ENCODE data around the gene FGFR2. TPM values are rescaled to one million over a fixed set of nuclear protein-coding genes. Genes with fewer than 3 reads are reported as not detected.

Gene FGFR2
- total RNA-seq, 4 donors from 2014 or later: 105 to 222 (median 155) TPM

GRCh38 chr10:121639416-121639815 is 41.2 kb upstream of the FGFR2 start:
- Histone ChIP-seq H3K27me3 (no peaks in the 10 kb centered on the region), H3K4me3 (no peak overlapping the region), H3K4me1 (no peaks in the 10 kb centered on the region), H3K27ac (no peak overlapping the region), H3K9me3 (no peaks in the 10 kb centered on the region), H3K36me3 (no peaks in the 10 kb centered on the region)
- DNase-seq (ENCODE audit: low spot score in 2 of 2): no peak
- TF ChIP-seq, protein P1, sequence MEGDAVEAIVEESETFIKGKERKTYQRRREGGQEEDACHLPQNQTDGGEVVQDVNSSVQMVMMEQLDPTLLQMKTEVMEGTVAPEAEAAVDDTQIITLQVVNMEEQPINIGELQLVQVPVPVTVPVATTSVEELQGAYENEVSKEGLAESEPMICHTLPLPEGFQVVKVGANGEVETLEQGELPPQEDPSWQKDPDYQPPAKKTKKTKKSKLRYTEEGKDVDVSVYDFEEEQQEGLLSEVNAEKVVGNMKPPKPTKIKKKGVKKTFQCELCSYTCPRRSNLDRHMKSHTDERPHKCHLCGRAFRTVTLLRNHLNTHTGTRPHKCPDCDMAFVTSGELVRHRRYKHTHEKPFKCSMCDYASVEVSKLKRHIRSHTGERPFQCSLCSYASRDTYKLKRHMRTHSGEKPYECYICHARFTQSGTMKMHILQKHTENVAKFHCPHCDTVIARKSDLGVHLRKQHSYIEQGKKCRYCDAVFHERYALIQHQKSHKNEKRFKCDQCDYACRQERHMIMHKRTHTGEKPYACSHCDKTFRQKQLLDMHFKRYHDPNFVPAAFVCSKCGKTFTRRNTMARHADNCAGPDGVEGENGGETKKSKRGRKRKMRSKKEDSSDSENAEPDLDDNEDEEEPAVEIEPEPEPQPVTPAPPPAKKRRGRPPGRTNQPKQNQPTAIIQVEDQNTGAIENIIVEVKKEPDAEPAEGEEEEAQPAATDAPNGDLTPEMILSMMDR (IDR thresholded peaks at IDR 0.05): no peak

DNA sequence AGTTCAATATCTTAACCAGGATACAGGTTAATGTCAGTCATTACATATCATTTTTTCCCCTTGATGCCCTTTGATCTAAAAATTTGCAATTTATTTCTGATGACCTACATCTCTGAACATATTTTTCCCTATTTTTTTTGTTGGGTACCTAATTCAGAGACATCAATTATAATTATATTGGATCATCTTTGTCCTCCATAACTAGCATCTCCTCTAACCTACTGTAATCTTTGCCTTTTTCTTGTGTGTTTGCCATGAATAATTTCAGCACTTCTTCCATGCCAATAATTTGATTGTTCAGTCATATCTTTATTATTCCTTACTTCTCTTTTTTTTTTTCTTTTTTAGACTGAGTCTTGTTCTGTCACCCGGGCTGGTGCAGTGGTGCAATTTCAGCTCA is 39.2 kb upstream of the FGFR2 start:
- Histone ChIP-seq H3K9me3 (no peaks in the 10 kb centered on the region), H3K4me1 (no peaks in the 10 kb centered on the region), H3K36me3 (no peaks in the 10 kb centered on the region), H3K27me3 (no peaks in the 10 kb centered on the region), H3K27ac (no peak overlapping the region), H3K4me3 (no peak overlapping the region)
- 91% methylated on average over 1 of the region's 1 CpG for WGBS
- no peak for TF ChIP-seq EP300 (IDR thresholded peaks at IDR 0.05)
- TF ChIP-seq POLR2AphosphoS5 (IDR thresholded peaks at IDR 0.05): no peak
- TF ChIP-seq, protein P1 (IDR thresholded peaks at IDR 0.05): no peak
- TF ChIP-seq POLR2A (IDR thresholded peaks at IDR 0.05): no peak
- peak in 1 of 2 donors; percentile 7 for DNase-seq (ENCODE audit: low spot score in 2 of 2)

DNA sequence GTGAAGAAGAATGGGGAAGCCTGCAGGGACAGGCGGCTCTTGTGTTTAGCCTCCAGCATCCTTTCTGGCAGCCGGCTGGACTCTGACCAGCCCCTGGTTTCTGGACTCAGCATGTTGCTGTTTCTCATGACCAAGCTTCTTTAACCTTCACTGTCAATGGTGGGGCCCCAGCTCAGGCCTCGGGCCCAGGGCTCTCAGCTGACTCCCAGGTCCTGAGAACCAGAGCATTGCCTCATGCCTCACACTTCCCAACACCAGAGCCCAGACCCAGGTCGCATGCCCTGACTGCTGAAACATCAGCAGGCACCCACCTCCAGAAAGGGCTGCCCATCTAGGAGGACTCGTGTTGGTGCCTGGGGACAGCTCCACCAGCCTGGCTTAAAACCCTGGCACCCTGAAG is 34.8 kb upstream of the FGFR2 start:
- H3K27me3 ChIP-seq: no peaks in the 10 kb centered on the region
- TF ChIP-seq POLR2AphosphoS5 (IDR thresholded peaks at IDR 0.05): no peak
- no peak for TF ChIP-seq EP300 (IDR thresholded peaks at IDR 0.05)
- TF ChIP-seq POLR2A (IDR thresholded peaks at IDR 0.05): no peak
- TF ChIP-seq, protein P1 (IDR thresholded peaks at IDR 0.05): no peak
- H3K4me1 ChIP-seq: peaks cover 26% of the 10 kb centered on the region
- no peak overlapping the region for H3K4me3 ChIP-seq
- peak; percentile 38 to 61 for DNase-seq (ENCODE audit: low spot score in 2 of 2)
- no peaks in the 10 kb centered on the region for H3K36me3 ChIP-seq
- no peaks in the 10 kb centered on the region for H3K9me3 ChIP-seq
- 20% methylated on average over 1 of the region's 5 CpGs for WGBS
- no peak overlapping the region for H3K27ac ChIP-seq

GRCh38 chr10:121631365-121632029 is 33.3 kb upstream of the FGFR2 start:
- Histone ChIP-seq H3K4me3 (no peak overlapping the region), H3K27ac (no peak overlapping the region), H3K36me3 (no peaks in the 10 kb centered on the region), H3K27me3 (no peaks in the 10 kb centered on the region), H3K4me1 (peaks cover 38% of the 10 kb centered on the region), H3K9me3 (no peaks in the 10 kb centered on the region)
- 28% methylated on average over 7 of the region's 8 CpGs for WGBS
- peak in 1 of 2 donors; percentile 27 for DNase-seq (ENCODE audit: low spot score in 2 of 2)
- TF ChIP-seq POLR2AphosphoS5 (IDR thresholded peaks at IDR 0.05): no peak
- TF ChIP-seq, protein P1 (IDR thresholded peaks at IDR 0.05): no peak
- no peak for TF ChIP-seq POLR2A (IDR thresholded peaks at IDR 0.05)
- no peak for TF ChIP-seq EP300 (IDR thresholded peaks at IDR 0.05)

DNA sequence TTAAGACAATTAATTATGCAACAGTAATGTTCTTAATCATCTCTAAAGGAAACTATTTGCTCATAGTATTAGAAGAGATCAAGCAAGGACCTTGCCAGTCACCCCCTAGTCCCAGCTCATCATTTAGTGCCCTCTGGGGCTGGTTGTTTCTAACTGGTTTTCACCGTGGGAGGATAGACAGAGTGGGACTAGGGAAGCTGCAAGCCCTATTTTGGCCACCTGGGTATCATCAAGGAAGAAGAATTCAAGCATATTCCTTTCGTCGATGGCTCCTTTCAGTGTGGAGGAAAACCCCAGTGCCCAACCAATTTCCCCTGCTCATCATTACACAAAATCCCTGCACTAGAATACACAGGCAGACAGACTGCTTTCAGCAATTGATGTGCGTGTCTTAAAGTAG is 30.6 kb upstream of the FGFR2 start:
- H3K4me1 ChIP-seq: peaks cover 51% of the 10 kb centered on the region
- H3K36me3 ChIP-seq: no peaks in the 10 kb centered on the region
- H3K27ac ChIP-seq: no peak overlapping the region
- DNase-seq (ENCODE audit: low spot score in 2 of 2): peak in 1 of 2 donors; percentile 2
- no peak overlapping the region for H3K4me3 ChIP-seq
- no peaks in the 10 kb centered on the region for H3K9me3 ChIP-seq
- no peak for TF ChIP-seq POLR2AphosphoS5 (IDR thresholded peaks at IDR 0.05)
- TF ChIP-seq POLR2A (IDR thresholded peaks at IDR 0.05): no peak
- no peak for TF ChIP-seq EP300 (IDR thresholded peaks at IDR 0.05)
- TF ChIP-seq, protein P1 (IDR thresholded peaks at IDR 0.05): no peak
- WGBS: 39% methylated on average over 4 of the region's 4 CpGs
- no peaks in the 10 kb centered on the region for H3K27me3 ChIP-seq

All from suprapubic skin (tissue), 4 donors.